Mesenchymal stem cell (in vitro differentiated cells and primary cell): ENCODE data around the gene SMURF1.

Source experiments
- DNase-seq: peaks from one replicate; pipeline ENCODE4 v3.0.0-alpha.2; 2013
- H2AFZ ChIP-seq: one replicate; pipeline ENCODE4 v1.6.1; 2013; ENCODE audit warnings: low read depth, mild to moderate bottlenecking, control low read depth, inconsistent platforms, low read length, moderate library complexity
- H2AK5ac ChIP-seq: 2 replicates; pipeline ENCODE4 v1.6.1; 2013; ENCODE audit warnings: low read length, moderate library complexity, mild to moderate bottlenecking, inconsistent platforms; ENCODE audit not compliant: severe bottlenecking
- H2BK120ac ChIP-seq: one replicate; pipeline ENCODE4 v1.6.1; 2013; ENCODE audit warnings: low read depth, mild to moderate bottlenecking, inconsistent platforms, low read length, moderate library complexity
- H2BK12ac ChIP-seq, 2 experiments: one replicate each; pipeline ENCODE4 v1.6.1; 2013; ENCODE audit warnings: inconsistent platforms in 2 of 2, low read length in 2 of 2, mild to moderate bottlenecking in 2 of 2, moderate library complexity in 2 of 2, control low read depth in 1 of 2
- H2BK15ac ChIP-seq: one replicate; pipeline ENCODE4 v1.6.1; 2013; ENCODE audit warnings: mild to moderate bottlenecking, low read depth, inconsistent platforms; ENCODE audit not compliant: poor library complexity, severe bottlenecking
- H2BK5ac ChIP-seq: 2 replicates; pipeline ENCODE4 v1.6.1; 2013; ENCODE audit warnings: low read depth, mild to moderate bottlenecking, low read length, control low read depth, inconsistent platforms; ENCODE audit not compliant: poor library complexity, severe bottlenecking
- H3K14ac ChIP-seq, 2 experiments: one replicate each; pipeline ENCODE4 v1.6.1; 2013; ENCODE audit warnings: inconsistent platforms in 2 of 2, low read length in 2 of 2, control low read depth in 1 of 2, mild to moderate bottlenecking in 1 of 2, moderate library complexity in 1 of 2
- H3K18ac ChIP-seq, 2 experiments: one replicate each; pipeline ENCODE4 v1.6.1; 2013; ENCODE audit warnings: inconsistent platforms in 2 of 2, low read length in 2 of 2, control low read depth in 1 of 2, low read depth in 1 of 2, mild to moderate bottlenecking in 1 of 2
- H3K23ac ChIP-seq, 2 experiments: one replicate each; pipeline ENCODE4 v1.6.1; 2013; ENCODE audit warnings: inconsistent platforms in 2 of 2, low read length in 2 of 2, mild to moderate bottlenecking in 2 of 2, moderate library complexity in 2 of 2, control low read depth in 1 of 2
- H3K27ac ChIP-seq: 2 replicates; pipeline ENCODE4 v1.5.1; 2013; ENCODE audit warnings: mild to moderate bottlenecking, moderate library complexity, low read length, control low read depth, inconsistent platforms; ENCODE audit not compliant: poor library complexity, severe bottlenecking
- H3K27me3 ChIP-seq, 2 experiments: 2 replicates each; pipeline versions ENCODE4 v1.6.1 to v1.7.0; 2013; ENCODE audit warnings: low read length in 2 of 2, mild to moderate bottlenecking in 2 of 2, moderate library complexity in 2 of 2, control low read depth in 1 of 2, inconsistent platforms in 1 of 2; ENCODE audit not compliant: control insufficient read depth in 1 of 2, insufficient read depth in 1 of 2
- H3K36me3 ChIP-seq, 2 experiments: 2 replicates each; pipeline versions ENCODE4 v1.6.1 to v1.7.0; 2013; ENCODE audit warnings: low read length in 2 of 2, control low read depth in 1 of 2, inconsistent platforms in 1 of 2, low read depth in 1 of 2, mild to moderate bottlenecking in 1 of 2; ENCODE audit not compliant: insufficient read depth in 2 of 2, control insufficient read depth in 1 of 2
- H3K4ac ChIP-seq, 2 experiments: one replicate each; pipeline ENCODE4 v1.6.1; 2013; ENCODE audit warnings: inconsistent platforms in 2 of 2, low read length in 2 of 2, mild to moderate bottlenecking in 2 of 2, moderate library complexity in 2 of 2, control low read depth in 1 of 2, low read depth in 1 of 2
- H3K4me1 ChIP-seq: 2 replicates; pipeline ENCODE4 v1.6.1; 2013; ENCODE audit warnings: low read depth, low read length, control low read depth; ENCODE audit not compliant: control insufficient read depth, insufficient read depth
- H3K4me2 ChIP-seq: 2 replicates; pipeline ENCODE4 v1.6.1; 2013; ENCODE audit warnings: low read length, mild to moderate bottlenecking, inconsistent platforms; ENCODE audit not compliant: poor library complexity, severe bottlenecking
- H3K4me3 ChIP-seq, 2 experiments: 2 replicates each; pipeline versions ENCODE4 v1.5.1 to v1.7.0; 2013; ENCODE audit warnings: low read length in 2 of 2, mild to moderate bottlenecking in 2 of 2, control low read depth in 1 of 2, low read depth in 1 of 2; ENCODE audit not compliant: insufficient read depth in 1 of 2
- H3K79me1 ChIP-seq: replicated peaks from 2 replicates; pipeline ENCODE4 v1.6.1; 2013; ENCODE audit warnings: mild to moderate bottlenecking, control low read depth, low read length, inconsistent platforms; ENCODE audit not compliant: poor library complexity, severe bottlenecking
- H3K9ac ChIP-seq: 2 replicates; pipeline ENCODE4 v1.7.0; 2013; ENCODE audit warnings: mild to moderate bottlenecking, low read length, moderate library complexity
- H3K9me3 ChIP-seq: 2 replicates; pipeline ENCODE4 v1.7.0; 2013; ENCODE audit warnings: mild to moderate bottlenecking, low read length; ENCODE audit not compliant: control insufficient read depth
- H4K8ac ChIP-seq: one replicate; pipeline ENCODE4 v1.6.1; 2013; ENCODE audit warnings: inconsistent platforms, mild to moderate bottlenecking, low read length, moderate library complexity
- H4K91ac ChIP-seq: one replicate; pipeline ENCODE4 v1.6.1; 2013; ENCODE audit warnings: mild to moderate bottlenecking, low read length, inconsistent platforms
- WGBS: methylation state at CpG from one replicate; pipeline ENCODE4 v1.1.7; 2013; ENCODE audit warnings: mixed read lengths; 5-methylcytosine and 5-hydroxymethylcytosine counted together

SMURF1 gene

DNA sequence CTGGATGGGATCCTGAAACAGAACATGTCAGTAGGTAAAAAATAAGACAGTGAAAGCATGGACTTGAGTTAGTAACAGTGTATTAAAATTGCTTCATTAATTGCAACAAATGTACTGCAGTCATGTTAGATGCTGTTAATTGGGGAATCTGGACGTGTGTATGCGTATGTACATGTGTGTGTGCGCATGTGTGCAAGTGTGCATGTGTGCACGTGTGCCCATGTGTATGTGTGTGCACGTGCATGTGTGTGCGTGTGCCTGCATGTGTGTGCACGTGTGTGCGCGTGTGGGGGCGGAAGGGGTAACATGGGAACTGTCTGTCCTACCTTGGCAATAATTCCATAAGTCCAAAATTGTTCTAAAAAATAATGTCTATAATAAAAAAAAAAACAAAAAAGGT, 67.3 kb downstream of the SMURF1 start:
- Histone ChIP-seq H2BK12ac (no peak overlapping the region), H3K4me1 (peaks cover 16% of the 10 kb centered on the region), H3K23ac (no peak overlapping the region), H3K9ac (no peak overlapping the region), H3K4ac (no peak overlapping the region), H3K36me3 (peaks cover 0 to 3% of the 10 kb centered on the region in 2 experiments), H3K27me3 (no peaks in the 10 kb centered on the region), H3K27ac (no peak overlapping the region), H3K79me1 (peaks cover 13% of the 10 kb centered on the region), H4K91ac (no peak overlapping the region), H3K4me2 (no peak overlapping the region), H2BK5ac (no peak overlapping the region), H2BK15ac (no peak overlapping the region), H3K14ac (no peak overlapping the region), H2AK5ac (no peak overlapping the region), H3K4me3 (no peak overlapping the region), H2BK120ac (no peak overlapping the region), H2AFZ (no peak overlapping the region), H4K8ac (no peak overlapping the region), H3K18ac (no peak overlapping the region), H3K9me3 (no peaks in the 10 kb centered on the region)
- 89% methylated on average over 5 of the region's 10 CpGs for WGBS
- no peak for DNase-seq

- H3K4me1 ChIP-seq = peaks cover 13% of the 10 kb centered on the region
- no peak overlapping the region for H2AK5ac ChIP-seq
- H4K91ac ChIP-seq = no peak overlapping the region
- H3K9ac ChIP-seq = no peak overlapping the region
- no peak overlapping the region for H3K18ac ChIP-seq
- no peak overlapping the region for H3K23ac ChIP-seq
- peaks cover 0 to 3% of the 10 kb centered on the region in 2 experiments for H3K36me3 ChIP-seq
- no peaks in the 10 kb centered on the region for H3K9me3 ChIP-seq
- no peak overlapping the region for H3K4me3 ChIP-seq
- no peak overlapping the region for H3K4ac ChIP-seq
- H3K27me3 ChIP-seq = no peaks in the 10 kb centered on the region
- WGBS = 88% methylated on average over 1 of the region's 2 CpGs
- H2AFZ ChIP-seq = no peak overlapping the region
- H2BK5ac ChIP-seq = no peak overlapping the region
- H2BK15ac ChIP-seq = no peak overlapping the region
- H3K4me2 ChIP-seq = no peak overlapping the region
- H3K14ac ChIP-seq = no peak overlapping the region
- no peak overlapping the region for H3K27ac ChIP-seq
- no peak overlapping the region for H2BK12ac ChIP-seq
- H3K79me1 ChIP-seq = peaks cover 12% of the 10 kb centered on the region
- H2BK120ac ChIP-seq = no peak overlapping the region
- no peak overlapping the region for H4K8ac ChIP-seq
- no peak for DNase-seq
Observed at GRCh38 chr7:99073839-99074446, 70.0 kb downstream of the SMURF1 start.

DNA sequence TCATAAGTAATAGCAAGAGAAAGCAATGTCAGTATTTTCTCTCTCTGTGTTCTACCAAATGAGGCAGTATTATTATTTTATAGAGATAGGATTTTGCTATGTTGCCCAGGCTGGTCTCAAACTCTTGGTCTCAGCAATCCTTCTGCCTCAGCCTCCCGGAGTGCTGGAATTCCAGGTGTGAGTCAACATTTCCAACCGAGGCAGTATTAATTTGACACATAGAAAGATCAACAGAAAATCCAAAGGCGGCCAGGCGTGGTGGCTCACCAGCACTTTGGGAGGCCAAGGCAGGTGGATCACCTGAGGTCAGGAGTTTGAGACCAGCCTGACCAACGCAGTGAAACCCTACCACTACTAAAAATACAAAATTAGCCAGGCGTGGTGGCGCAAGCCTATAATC, 71.8 kb downstream of the SMURF1 start:
- Histone ChIP-seq H2BK15ac (no peak overlapping the region), H3K4me2 (no peak overlapping the region), H2BK120ac (no peak overlapping the region), H2AK5ac (no peak overlapping the region), H2BK12ac (no peak overlapping the region), H4K91ac (no peak overlapping the region), H3K9me3 (no peaks in the 10 kb centered on the region), H3K79me1 (peaks cover 10% of the 10 kb centered on the region), H4K8ac (no peak overlapping the region), H2AFZ (no peak overlapping the region), H3K27ac (no peak overlapping the region), H3K4me3 (no peak overlapping the region), H2BK5ac (no peak overlapping the region), H3K27me3 (no peaks in the 10 kb centered on the region), H3K14ac (no peak overlapping the region), H3K23ac (no peak overlapping the region), H3K9ac (peak overlapping the region; percentile 9), H3K18ac (no peak overlapping the region), H3K36me3 (peaks cover 0 to 3% of the 10 kb centered on the region in 2 experiments), H3K4ac (no peak overlapping the region), H3K4me1 (peaks cover 8% of the 10 kb centered on the region)
- DNase-seq = no peak
- WGBS = 98% methylated on average over 7 of the region's 7 CpGs

GRCh38 chr7:99070361-99070760, 73.5 kb downstream of the SMURF1 start:
- Histone ChIP-seq H3K23ac (no peak overlapping the region), H2BK120ac (no peak overlapping the region), H3K4ac (no peak overlapping the region), H3K18ac (no peak overlapping the region), H3K27me3 (no peaks in the 10 kb centered on the region), H3K36me3 (no peaks in the 10 kb centered on the region), H3K9me3 (no peaks in the 10 kb centered on the region), H3K4me2 (no peak overlapping the region), H3K9ac (no peak overlapping the region), H3K4me3 (no peak overlapping the region), H3K79me1 (peaks cover 9% of the 10 kb centered on the region), H3K14ac (no peak overlapping the region), H3K27ac (no peak overlapping the region), H2AK5ac (no peak overlapping the region), H2BK5ac (no peak overlapping the region), H4K91ac (no peak overlapping the region), H2AFZ (no peak overlapping the region), H2BK15ac (no peak overlapping the region), H3K4me1 (peaks cover 5% of the 10 kb centered on the region), H2BK12ac (no peak overlapping the region), H4K8ac (no peak overlapping the region)
- 95% methylated on average over 3 of the region's 3 CpGs for WGBS
- no peak for DNase-seq
